Measurements from ENCODE around the gene AKAP17A. TPM values are rescaled to one million over a fixed set of nuclear protein-coding genes. Genes with fewer than 3 reads are reported as not detected.

The AKAP17A gene
- total and polyA plus RNA-seq, 4 donors, result 8.3 to 53.7 (median 41.7) TPM

GRCh38 chrX:1629244-1629643 lies 37.8 kb downstream of the AKAP17A start:
- intact Hi-C loops (cut with DNase I), result no loop called here
- Histone ChIP-seq H3K27me3 (ENCODE audit: control insufficient read depth in 1 of 2, insufficient read depth in 2 of 2, low read length in 1 of 2) (no peaks in the 10 kb centered on the region), H3K36me3 (ENCODE audit: control insufficient read depth in 1 of 2, insufficient read depth in 2 of 2, low read length in 1 of 2) (no peaks in the 10 kb centered on the region), H3K4me3 (ENCODE audit: low read length in 2 of 2) (no peak overlapping the region), H3K9me3 (ENCODE audit: control insufficient read depth, low read length) (peaks cover 2% of the 10 kb centered on the region), H3K27ac (ENCODE audit: low read depth in 1 of 2, low read length in 2 of 2) (no peak overlapping the region), H3K4me1 (ENCODE audit: control insufficient read depth in 1 of 2, insufficient read depth in 2 of 2, low read length in 2 of 2) (no peaks in the 10 kb centered on the region)
- ATAC-seq (ENCODE audit: low FRiP score) (no peak), DNase-seq (no peak)
- 82% methylated on average over 6 to 7 of the region's 7 CpGs for WGBS, 2 donors

- ATAC-seq (ENCODE audit: low FRiP score), result no peak
- peaks cover 5% of the 10 kb centered on the region for H3K9me3 ChIP-seq (ENCODE audit: control insufficient read depth, low read length)
- intact Hi-C loops (cut with DNase I), result loop anchor here in 1 of 2 donors (5.0 kb wide), 1 partner anchor 946 kb away; no protein-coding TSS in a partner anchor
- H3K27ac ChIP-seq (ENCODE audit: low read depth in 1 of 2, low read length in 2 of 2), result no peak overlapping the region
- H3K27me3 ChIP-seq (ENCODE audit: control insufficient read depth in 1 of 2, insufficient read depth in 2 of 2, low read length in 1 of 2), result no peaks in the 10 kb centered on the region
- no peak for DNase-seq
- H3K4me1 ChIP-seq (ENCODE audit: control insufficient read depth in 1 of 2, insufficient read depth in 2 of 2, low read length in 2 of 2), result no peaks in the 10 kb centered on the region
- no peak overlapping the region for H3K4me3 ChIP-seq (ENCODE audit: low read length in 2 of 2)
- no peaks in the 10 kb centered on the region for H3K36me3 ChIP-seq (ENCODE audit: control insufficient read depth in 1 of 2, insufficient read depth in 2 of 2, low read length in 1 of 2)
These were observed 54.6 kb downstream of the AKAP17A start for GRCh38 chrX:1646009-1646408.

- H3K9me3 ChIP-seq (ENCODE audit: control insufficient read depth, low read length), result peaks cover 5% of the 10 kb centered on the region
- no peak overlapping the region for H3K4me3 ChIP-seq (ENCODE audit: low read length in 2 of 2)
- H3K27me3 ChIP-seq (ENCODE audit: control insufficient read depth in 1 of 2, insufficient read depth in 2 of 2, low read length in 1 of 2), result no peaks in the 10 kb centered on the region
- ATAC-seq (ENCODE audit: low FRiP score) (no peak), DNase-seq (no peak)
- no peaks in the 10 kb centered on the region for H3K36me3 ChIP-seq (ENCODE audit: control insufficient read depth in 1 of 2, insufficient read depth in 2 of 2, low read length in 1 of 2)
- intact Hi-C loops (cut with DNase I), result loop anchor here (5.0 kb wide), 1 partner anchor 943 kb away; no protein-coding TSS in a partner anchor
- WGBS, 2 donors, result 6 to 9% methylated on average over 8 of the region's 8 CpGs
- H3K27ac ChIP-seq (ENCODE audit: low read depth in 1 of 2, low read length in 2 of 2), result no peak overlapping the region
- no peaks in the 10 kb centered on the region for H3K4me1 ChIP-seq (ENCODE audit: control insufficient read depth in 1 of 2, insufficient read depth in 2 of 2, low read length in 2 of 2)
These were observed 58.2 kb downstream of the AKAP17A start for GRCh38 chrX:1649621-1650020.

Other genes starting within 250 kb of the AKAP17A start
- 100 to 1,000 TPM; 207 to 212 TPM for gene SLC25A6, start 199.5 kb upstream of the AKAP17A start, total RNA-seq
- 100 to 1,000 TPM; 316 to 348 TPM for gene SLC25A6, start 199.5 kb upstream of the AKAP17A start, polyA plus RNA-seq
- gene ASMTL, start 138.7 kb upstream of the AKAP17A start, total RNA-seq, result 10 to 100 TPM; 31.3 to 32.3 TPM
- gene ASMTL, start 138.7 kb upstream of the AKAP17A start, polyA plus RNA-seq, result 10 to 100 TPM; 26.7 to 56.1 TPM
- 1 to 10 TPM; 5.0 to 5.5 TPM for gene P2RY8, start 54.4 kb upstream of the AKAP17A start, total RNA-seq
- gene P2RY8, start 54.4 kb upstream of the AKAP17A start, polyA plus RNA-seq, result 1 to 10 TPM in 1 of 2 donors, under 1 TPM in 1; 0.31 to 1.0 TPM
- gene ASMT, start 23.5 kb downstream of the AKAP17A start, total RNA-seq, result 1 to 10 TPM in 1 of 2 donors, under 1 TPM in 1; 0.69 to 1.3 TPM
- gene ASMT, start 23.5 kb downstream of the AKAP17A start, polyA plus RNA-seq, result 1 to 10 TPM in 1 of 2 donors, not detected in 1; 6.9 TPM